Cardiac fibroblast (primary cell): ENCODE data around the gene TBC1D14.

Experiments used
- DNase-seq, 2 donors: peaks; one replicate each; pipeline versions ENCODE4 v3.0.0 to v3.0.0-alpha.2; 2010; ENCODE audit warnings: low read depth in 2 of 2
- H3K4me3 ChIP-seq, 2 donors: replicated peaks in 1 of 2; 1 replicate in 1 of 2; 2 replicates in 1 of 2; pipeline ENCODE4 v1.5.1; 2011; ENCODE audit warnings: low read depth in 2 of 2, low read length in 2 of 2, mild to moderate bottlenecking in 2 of 2, moderate library complexity in 1 of 2
- TF ChIP-seq, protein P1 (sequence below): IDR thresholded peaks from one replicate; pipeline ENCODE4 v1.5.1; 2011; ENCODE audit warnings: low read depth, mild to moderate bottlenecking, low read length, inconsistent platforms

Gene TBC1D14

DNA sequence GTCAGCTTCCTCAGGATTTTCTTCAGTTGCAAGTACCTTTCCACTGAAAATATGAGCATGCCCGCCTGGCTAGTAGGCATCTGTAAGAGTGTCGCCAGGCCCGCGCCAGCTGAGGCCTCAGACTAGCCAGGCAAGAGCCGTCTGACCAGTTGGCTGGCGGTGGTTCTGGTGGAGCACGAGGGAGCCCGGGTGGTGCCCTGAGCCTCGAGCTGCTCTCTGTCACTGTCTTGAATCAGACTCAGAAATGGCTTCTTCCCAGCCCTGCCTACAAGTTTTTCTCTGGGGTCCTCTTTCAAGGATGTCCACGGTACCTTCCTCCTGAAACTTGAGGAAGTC is 146.3 kb downstream of the TBC1D14 start:
- TF ChIP-seq, protein P1, sequence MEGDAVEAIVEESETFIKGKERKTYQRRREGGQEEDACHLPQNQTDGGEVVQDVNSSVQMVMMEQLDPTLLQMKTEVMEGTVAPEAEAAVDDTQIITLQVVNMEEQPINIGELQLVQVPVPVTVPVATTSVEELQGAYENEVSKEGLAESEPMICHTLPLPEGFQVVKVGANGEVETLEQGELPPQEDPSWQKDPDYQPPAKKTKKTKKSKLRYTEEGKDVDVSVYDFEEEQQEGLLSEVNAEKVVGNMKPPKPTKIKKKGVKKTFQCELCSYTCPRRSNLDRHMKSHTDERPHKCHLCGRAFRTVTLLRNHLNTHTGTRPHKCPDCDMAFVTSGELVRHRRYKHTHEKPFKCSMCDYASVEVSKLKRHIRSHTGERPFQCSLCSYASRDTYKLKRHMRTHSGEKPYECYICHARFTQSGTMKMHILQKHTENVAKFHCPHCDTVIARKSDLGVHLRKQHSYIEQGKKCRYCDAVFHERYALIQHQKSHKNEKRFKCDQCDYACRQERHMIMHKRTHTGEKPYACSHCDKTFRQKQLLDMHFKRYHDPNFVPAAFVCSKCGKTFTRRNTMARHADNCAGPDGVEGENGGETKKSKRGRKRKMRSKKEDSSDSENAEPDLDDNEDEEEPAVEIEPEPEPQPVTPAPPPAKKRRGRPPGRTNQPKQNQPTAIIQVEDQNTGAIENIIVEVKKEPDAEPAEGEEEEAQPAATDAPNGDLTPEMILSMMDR = no peak
- no peak for DNase-seq
- H3K4me3 ChIP-seq = no peak overlapping the region

DNA sequence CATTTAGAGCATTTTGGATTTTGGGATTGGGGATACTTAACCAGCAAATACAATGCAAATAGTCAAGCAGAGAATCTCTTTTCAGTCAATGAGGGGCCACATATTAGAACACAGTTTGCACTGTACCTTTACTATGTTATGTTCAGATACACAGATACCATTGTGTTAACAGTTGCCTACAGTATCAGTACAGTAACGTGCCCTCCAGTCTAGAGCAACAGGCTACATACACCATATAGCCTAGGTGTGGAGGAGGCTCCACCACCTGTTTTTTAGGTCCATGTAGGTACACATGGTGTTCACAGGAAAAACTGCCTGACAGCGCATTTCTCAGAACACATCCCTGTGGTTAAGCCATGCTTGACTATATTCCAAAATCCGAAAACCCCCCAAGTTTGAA is 149.2 kb downstream of the TBC1D14 start:
- DNase-seq = no peak
- H3K4me3 ChIP-seq = no peak overlapping the region
- TF ChIP-seq, protein P1 = no peak

DNA sequence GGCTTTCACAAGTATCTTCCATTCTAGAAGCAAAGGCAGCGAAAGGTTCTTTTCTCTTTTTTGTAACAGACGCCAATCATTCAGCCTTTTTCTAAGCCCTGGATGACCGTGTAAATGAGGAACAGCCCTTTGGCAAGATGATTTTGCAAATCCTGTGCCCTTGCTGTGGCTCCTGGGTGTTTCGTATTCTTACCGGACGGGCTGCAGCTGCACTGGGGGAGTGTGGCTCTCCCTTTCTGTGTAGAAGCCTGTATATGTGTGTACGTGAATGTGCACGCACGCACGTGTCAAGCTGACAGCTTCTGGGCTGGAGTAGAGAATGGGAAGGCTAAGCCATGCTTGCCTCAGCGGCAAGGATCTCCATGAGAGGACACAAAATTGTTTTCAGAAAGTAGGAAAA is 150.0 kb downstream of the TBC1D14 start:
- H3K4me3 ChIP-seq = no peak overlapping the region
- TF ChIP-seq, protein P1 = no peak
- DNase-seq = no peak

DNA sequence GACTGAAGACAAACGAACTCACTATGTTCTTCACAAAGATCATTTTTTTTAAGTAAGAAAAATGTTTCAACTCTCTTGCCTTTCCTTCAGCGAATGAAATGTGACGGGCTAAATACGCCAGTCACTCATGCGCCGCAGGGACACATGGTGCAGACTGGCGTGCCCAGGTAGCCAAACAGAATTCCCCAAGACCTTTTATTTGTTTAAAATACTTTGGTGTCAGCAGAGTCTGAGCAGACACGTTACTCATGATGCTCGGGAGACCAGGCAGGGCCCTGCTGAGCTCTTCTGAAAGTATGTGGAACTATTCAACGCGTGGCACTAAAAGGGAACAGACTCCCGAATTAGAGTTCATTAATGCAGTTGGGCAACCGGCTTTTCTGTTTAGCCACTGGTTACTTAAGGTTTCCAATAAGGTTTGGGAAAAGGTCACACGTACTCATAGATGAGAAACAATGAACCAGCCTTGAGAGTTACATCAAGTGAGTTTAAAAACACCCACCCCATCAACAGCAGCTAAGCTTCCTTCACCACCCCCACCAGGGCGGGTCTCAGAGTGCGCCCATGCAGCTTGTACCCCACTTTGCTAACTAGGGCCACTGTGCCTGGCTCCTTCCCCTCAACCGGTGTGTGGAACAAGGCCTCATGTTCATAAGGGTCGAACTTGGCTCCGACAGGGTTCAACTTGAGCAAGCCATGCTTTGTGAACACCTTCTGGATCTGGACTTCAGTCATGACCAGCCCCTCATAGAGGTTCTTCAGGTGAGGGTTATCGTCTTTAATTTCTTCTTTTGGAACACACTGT is 150.9 kb downstream of the TBC1D14 start:
- no peak for DNase-seq
- no peak overlapping the region for H3K4me3 ChIP-seq
- TF ChIP-seq, protein P1 = no peak

DNA sequence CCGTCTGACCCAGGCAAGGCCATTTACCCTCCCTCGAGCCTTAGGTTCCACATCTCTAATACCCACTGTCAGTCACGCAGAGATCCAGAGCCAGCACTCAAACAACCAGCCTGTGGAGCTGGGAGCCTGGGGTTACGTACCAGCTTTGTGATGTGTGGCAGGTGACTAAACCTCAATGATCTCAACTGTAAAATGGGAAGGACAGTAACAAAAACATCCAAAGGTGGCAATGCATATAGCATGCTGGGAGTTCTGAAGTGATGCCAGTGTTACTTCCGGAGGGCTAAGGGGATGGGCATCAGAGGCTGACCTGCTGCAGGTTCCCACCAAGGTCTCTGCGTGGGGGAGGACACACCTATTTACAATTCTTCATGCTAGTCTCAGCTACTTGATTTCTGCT is 152.2 kb downstream of the TBC1D14 start:
- no peak overlapping the region for H3K4me3 ChIP-seq
- TF ChIP-seq, protein P1 = no peak
- no peak for DNase-seq

DNA sequence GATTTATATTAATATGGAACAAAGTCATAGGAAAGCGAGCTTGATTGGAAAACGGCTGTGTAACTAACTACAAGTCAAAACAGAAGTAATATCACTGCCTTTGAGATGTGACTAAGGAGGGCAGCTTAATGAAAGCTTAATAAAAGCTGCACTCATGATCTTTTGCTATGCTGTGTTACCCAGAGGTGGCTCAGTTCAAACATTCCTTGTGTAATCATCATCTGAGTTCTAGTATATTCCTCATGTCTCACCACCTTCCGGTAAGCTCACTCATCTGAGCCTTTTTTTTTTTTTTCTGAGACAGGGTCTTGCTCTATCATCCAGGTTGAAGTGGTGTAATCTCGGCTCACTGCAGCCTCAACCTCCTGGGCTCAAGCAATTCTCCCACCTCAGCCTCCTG is 153.2 kb downstream of the TBC1D14 start:
- no peak overlapping the region for H3K4me3 ChIP-seq
- TF ChIP-seq, protein P1 = no peak
- no peak for DNase-seq

DNA sequence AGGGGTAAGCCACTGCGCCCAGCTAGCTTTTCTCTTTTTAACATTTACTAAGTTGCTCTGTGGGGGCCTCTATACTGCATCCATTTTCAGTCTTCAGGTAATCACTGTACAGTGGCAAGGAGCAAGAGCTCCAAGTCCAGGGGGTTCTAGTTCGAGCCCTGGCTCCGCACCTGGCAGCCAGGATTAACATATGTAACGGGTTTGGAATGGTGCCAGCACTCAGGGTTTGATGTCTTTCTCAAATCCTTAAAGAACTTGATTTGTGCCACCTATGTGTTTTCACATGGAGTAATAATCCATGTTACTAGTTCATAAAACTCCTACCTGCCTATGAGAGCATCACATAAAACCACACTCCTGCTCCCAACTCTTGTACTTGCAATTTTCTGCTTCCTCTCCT is 153.7 kb downstream of the TBC1D14 start:
- no peak overlapping the region for H3K4me3 ChIP-seq
- TF ChIP-seq, protein P1 = no peak
- no peak for DNase-seq
